GOT3 (cell line): ENCODE results near the gene SYNE1.
"Not testable (repeated sequence)": the region's sequence is repeated elsewhere in the genome, so short reads cannot be mapped to it uniquely, and the experiment has no call there.

Source experiments
- DNase-seq: peaks from one replicate; lab custom pipeline; 2025; ENCODE audit warnings: mixed read lengths; lab: John Stamatoyannopoulos, UW

The SYNE1 gene, protein sequence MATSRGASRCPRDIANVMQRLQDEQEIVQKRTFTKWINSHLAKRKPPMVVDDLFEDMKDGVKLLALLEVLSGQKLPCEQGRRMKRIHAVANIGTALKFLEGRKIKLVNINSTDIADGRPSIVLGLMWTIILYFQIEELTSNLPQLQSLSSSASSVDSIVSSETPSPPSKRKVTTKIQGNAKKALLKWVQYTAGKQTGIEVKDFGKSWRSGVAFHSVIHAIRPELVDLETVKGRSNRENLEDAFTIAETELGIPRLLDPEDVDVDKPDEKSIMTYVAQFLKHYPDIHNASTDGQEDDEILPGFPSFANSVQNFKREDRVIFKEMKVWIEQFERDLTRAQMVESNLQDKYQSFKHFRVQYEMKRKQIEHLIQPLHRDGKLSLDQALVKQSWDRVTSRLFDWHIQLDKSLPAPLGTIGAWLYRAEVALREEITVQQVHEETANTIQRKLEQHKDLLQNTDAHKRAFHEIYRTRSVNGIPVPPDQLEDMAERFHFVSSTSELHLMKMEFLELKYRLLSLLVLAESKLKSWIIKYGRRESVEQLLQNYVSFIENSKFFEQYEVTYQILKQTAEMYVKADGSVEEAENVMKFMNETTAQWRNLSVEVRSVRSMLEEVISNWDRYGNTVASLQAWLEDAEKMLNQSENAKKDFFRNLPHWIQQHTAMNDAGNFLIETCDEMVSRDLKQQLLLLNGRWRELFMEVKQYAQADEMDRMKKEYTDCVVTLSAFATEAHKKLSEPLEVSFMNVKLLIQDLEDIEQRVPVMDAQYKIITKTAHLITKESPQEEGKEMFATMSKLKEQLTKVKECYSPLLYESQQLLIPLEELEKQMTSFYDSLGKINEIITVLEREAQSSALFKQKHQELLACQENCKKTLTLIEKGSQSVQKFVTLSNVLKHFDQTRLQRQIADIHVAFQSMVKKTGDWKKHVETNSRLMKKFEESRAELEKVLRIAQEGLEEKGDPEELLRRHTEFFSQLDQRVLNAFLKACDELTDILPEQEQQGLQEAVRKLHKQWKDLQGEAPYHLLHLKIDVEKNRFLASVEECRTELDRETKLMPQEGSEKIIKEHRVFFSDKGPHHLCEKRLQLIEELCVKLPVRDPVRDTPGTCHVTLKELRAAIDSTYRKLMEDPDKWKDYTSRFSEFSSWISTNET (N-terminal part only)

DNA sequence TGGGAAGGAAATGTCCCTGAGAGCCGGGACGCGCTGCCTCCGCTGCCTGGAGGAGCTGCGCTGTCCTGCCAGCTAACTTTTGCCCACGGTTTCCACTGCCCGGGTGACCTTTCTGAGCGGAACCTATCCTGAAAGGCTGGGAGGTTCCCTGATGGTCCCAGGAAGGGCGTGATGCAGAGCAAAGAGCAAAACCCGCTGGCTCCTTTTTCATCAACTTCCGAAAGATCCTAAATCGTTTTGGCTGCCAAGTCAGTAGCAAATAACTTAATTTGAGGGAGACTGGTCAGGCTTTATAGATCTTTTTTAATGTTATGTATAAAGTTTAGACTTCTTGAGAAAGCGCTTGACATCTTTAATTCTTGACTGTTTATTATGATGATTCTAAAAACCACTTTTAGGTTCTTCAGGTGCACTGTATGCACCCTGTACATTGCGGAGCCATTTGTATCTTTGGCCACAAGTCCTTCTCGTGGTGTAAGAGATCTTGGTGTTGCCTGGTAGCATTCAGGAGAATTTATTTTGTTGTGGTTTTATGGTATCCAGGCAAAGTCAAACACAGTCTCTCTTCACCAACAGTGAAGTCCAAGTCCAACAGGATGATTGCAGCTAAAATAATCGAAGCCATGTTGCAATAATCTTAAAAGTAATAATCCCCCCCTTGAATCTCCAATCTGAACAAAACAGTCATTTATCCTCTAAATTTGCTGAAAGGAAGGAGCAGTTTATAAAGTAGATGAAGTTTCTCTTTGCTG is at the start of gene SYNE1:
SYNE1 (minus strand) TSS at position 67 of the 752 bp plus-strand sequence. CDS start 9,031 bp downstream, outside the sequence.
- no peak for DNase-seq

DNA sequence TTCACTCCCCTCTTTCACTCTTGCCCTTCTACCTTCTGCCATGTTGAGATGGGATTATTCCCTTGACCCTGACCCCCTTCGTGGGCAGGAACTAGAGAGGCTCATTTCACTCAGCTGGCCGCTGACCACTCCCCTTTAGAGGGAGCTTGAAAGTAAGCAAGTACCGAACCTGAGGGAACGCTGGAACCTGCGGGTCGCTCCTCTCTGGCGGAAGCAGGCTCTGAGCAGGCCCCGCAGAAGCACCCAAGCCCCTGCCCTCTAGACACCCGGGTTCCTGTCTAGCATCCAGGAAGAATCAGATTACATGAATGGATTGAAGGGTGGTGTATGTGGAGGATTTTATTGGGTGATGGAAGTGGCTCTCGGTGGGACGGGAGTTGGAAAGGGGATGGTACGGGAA is 48.7 kb upstream of the SYNE1 start:
- DNase-seq, result no peak

DNA sequence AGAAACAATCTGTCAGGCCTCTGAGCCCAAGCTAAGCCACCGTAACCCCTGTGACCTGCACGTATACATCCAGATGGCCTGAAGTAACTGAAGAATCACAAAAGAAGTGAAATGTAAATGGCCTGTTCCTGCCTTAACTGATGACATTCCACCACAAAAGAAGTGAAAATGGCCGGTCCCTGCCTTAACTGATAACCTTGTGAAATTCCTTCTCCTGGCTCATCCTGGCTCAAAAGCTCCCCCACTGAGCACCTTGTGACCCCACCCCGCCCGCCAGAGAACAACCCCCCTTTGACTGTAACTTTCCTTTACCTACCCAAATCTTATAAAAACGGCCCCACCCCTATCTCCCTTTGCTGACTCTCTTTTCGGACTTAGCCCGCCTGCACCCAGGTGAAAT is 45.8 kb upstream of the SYNE1 start:
- not testable (repeated sequence) for DNase-seq

DNA sequence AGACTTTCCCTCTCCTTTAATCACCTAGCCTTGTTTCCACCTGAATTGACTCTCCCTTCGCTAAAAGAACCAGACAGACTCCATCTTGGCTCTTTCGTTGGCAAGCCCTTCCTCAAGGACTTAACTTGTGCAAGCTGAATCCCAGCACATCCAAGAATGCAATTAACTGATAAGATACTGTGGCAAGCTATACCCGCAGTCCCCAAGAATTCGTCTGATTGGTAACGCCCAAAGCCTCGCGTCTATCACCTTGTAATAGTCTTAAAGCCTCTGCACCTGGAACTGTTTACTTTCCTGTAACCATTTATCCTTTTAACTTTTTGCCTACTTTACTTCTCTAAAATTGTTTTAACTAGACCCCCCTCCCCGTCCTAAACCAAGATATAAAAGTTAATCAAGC is 45.0 kb upstream of the SYNE1 start:
- no peak for DNase-seq

DNA sequence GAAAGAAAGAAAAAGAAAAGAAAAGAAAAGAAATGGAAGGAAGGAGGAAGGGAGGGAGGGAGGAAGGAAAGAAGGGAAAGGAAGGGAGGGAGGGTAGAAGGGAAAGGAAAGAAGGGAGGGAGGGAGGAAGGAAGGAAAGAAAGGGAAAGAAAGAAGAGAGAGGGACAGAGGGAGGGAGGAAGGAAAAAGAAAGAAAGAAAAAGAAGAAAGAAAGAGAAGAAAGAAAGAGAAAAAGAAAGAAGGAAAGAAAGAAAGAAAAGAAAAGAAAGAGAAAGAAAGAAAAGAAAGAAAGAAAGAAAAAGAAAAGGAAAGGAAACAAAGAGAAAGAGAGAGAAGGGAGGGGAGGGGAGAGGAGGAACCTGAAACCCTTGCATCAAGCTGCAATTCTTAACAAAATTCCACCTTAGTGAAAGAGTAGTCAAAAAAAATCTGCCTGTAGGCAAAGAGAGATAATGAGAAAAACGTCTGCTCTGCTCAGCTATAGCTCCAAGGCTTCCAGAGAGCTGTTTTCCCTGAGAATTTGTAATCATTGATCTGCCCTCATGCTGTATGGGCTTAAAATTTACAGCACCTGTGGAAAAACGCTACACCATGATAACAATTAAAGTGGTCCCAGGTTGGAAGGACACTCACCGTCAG is 43.8 kb upstream of the SYNE1 start:
- no peak for DNase-seq

DNA sequence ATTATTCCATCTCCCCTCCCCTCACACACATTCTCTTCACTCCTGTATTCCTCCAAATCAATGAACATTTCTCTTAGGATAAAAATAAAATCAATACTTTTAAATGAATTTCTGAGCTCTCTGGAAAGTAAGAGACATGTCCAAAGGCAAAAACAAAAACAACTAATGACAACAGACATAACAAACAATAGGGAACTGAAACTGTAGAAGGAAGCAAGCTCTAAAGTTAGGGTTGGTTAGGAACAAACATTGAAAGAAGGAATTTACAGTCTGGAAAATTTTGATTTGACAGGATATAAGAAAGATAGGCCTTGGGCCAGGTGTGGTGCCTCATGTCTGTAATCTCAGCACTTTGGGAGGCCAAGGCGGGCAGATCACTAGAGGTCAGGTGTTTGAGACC is 43.0 kb upstream of the SYNE1 start:
- DNase-seq, result no peak

DNA sequence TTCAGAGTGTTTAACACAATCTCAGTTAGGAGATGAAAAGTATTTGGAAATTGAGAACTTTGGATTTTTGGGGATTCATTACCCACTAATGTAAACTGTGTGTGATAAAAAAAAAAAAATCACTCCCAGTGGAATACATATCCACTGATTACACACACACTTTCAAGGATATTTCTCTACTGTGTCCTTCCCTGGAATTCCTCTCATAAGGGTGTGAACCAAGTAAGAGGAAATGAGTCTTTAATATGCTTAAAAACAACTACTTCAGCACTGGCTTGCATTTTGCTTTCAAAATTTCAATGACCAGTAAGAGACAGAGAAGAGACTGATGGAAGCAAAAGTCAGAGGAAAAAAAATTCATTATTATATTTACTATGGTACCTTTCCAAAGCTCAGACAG is 36.1 kb upstream of the SYNE1 start:
- no peak for DNase-seq

DNA sequence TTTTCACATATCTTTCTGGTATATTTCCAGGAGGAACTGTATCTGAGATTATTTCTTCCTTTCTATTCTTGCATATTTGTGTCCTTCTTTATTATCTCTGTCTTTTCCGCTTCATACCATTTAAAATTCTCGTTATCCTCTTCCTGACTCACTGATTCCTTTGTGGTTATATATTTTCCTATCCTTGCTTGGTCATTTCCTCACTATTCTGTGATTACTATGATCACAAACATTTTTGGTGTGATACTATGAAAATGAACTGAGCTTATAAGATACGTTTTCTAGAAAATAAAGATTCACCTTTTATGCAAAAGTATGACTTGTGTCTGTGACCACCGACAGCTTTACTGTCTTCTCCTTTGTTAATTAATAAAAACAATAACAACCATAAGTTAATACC is 34.0 kb upstream of the SYNE1 start:
- no peak for DNase-seq

DNA sequence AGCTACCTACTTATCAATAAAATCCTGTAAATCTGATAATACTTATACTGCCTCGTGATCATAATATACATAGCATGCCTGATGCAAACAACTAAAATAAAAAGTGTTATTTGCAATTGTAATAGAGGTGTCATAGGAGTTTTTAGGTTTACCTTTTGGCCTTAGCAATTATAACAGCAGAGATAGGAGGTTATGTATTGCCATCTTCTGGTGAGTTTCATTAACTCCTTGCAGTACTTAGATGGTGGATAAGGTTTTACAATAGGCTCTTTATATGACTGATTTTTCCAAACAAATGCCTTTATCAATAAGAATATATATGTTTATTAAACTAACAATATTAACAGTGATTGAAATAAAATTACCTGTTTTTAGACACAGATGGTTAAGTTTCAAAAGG is 32.7 kb upstream of the SYNE1 start:
- DNase-seq, result no peak

DNA sequence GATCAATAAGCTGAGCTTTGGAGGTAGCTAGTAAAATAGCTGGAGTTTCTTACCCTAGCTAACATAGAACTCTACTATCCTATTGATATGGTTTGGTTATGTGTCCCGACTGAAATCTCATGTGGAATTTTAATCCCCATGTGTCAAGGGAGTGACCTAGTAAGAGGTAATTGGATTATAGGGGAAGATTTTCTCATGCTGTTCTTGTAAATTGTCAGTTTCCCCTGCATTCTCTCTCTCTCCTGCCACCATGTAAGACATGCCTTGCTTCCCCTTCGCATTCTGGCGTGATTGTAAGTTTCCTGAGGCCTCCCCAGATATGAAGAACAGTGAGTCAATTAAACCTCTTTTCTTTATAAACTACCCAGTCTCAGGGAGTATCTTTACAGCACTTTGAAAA is 24.6 kb upstream of the SYNE1 start:
- no peak for DNase-seq

DNA sequence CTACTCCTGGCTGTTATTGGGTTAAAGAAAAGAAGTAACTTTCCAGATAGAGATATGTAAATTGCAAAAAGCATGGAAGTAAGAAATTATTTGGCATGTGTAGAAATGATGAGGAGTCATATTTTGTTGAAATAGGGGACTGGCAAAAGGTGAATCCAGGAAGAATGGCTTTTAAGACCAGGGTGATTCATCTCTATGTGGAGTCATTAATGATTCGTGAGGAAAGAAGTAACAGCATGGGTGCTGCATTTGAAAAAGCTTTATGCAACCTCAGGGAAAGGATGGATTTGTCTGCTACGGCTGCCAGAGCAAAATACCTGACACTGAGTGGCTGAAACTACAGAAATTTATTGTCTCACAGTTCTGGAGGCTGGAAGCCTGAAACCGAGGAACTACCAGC is 14.8 kb upstream of the SYNE1 start:
- no peak for DNase-seq

DNA sequence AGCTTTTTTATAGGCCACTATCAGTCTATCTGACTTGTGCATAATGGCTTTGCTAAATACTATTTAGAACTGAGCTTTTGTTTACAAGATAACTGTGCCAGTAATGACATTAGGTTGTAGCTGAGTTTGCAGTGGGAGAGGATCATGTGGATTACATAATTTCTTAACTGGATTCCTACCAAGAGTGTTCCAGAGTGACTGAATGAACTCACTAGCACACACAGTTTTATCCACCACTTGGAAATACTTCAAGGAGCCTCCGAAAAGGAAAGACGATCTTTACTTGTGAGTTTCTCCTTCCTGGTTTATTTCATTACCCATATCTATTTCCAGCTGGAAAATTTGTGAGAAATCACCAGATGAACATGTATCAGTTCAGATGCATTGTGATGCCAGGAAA is 10.9 kb upstream of the SYNE1 start:
- no peak for DNase-seq

DNA sequence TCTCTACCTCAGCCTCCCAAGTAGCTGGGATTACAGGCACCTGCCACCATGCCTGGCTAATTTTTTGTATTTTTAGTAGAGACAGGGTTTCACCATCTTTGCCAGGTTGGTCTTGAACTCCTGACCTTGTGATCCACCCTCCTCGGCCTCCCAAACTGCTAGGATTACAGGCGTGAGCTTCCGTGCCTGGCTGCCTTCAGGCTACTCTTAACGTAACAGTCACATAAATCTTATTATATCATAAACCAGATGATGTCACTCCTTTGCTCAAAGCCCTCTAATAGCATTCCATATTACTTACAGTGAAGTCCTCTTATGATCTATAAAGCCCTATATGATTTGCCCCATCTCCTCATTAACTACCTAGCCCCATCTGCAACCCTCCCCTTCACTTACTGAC is 9.6 kb upstream of the SYNE1 start:
- DNase-seq, result not testable (repeated sequence)

DNA sequence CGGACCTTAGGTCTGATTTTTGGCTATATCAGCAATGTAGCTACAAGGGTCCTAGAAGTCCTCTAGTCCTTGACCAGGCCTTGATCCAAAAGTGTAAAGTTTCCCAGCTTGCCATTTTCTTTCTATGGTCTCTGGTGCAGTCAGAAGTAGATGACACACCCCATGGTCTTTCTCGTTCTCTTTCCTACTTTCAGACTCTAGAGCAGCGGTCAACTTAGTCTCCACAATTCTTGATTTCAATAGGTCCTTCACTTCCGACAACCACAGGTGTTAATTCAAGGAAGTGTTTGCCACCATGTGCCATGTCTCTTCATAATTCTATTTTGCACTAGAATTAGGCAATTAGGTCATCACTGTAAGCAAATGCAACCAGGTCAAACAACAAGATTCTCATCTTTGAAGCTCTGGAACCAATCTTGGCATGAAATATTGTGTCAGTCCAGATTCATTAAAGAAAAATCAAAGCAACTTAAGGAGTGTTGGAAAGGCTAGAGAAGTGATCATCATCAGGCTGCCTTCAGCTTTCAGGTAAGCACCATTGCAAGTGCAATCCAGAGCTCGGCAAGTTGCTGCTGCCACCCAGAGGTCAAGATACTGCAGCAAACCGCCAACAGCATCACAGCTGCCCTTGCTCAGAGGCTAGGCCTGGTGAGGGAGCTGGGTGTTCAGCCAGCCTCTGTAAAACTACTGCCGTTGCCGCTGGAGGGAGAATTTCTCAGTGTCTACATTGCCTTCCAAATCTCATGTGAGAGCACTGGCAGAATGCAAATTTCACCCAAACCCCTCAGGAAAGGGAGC is 5.6 kb upstream of the SYNE1 start:
- no peak for DNase-seq

DNA sequence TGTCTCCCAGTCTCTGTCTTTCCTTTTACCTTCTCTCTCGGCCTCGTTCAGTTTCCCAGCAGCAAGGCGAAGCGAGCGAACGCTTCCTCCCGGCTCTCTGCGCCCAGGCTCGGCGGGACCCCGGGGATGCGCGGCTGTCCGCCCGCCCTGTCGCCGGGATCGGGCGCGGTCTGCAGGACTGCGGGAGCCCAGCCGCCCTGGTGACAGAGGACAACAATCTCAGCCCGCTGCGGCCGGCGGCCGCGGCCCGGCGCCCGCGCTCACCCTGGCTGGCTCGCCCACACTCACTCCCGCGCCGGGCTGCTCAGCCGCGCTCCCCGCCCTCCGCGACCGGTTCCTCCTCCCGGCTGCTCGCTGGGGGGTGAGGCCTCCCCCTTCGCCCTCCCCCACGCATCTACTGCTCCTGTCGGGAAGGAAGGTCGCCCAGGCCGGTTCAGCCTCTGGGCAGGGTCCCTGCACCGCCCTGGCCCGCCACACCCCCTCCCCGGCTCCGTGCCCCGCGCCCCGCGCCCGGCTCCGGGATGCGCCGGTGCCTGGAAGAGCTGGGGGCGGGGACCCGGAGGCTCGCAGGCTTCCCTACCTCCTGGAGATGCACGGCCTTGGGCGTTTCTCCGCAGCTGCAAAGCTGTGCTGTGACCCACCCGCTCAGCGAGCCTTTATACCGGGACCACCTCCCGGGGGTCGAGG is 410 bp downstream of the SYNE1 start:
- DNase-seq, result no peak

DNA sequence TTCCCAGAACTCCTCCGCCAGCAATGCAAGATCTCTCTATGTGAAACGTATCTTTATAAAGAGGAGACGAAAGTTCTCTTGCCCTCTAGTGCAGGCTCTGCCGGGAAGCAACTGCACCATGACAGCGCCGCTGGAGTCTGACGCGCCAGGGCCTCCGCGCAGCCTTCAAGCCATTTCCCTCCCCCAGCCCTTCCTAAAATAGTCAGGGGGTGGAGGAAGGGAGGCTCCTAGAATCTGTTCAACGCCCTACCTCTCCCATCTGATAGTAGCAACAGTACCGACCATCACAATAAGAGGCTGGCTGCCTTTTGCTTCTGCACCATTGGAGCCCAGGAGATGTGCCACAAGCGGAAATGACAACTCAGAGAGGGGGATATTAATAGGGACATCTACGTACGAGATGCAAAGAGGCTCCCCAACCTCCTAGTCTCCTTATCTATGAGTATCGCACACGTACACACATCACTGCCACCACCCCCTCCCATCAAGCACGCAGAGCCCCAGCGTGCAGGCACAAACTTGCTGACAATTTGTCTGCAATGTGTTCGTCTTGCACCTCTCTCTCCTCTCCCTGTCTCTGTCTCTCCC is 1.0 kb downstream of the SYNE1 start:
- no peak for DNase-seq

DNA sequence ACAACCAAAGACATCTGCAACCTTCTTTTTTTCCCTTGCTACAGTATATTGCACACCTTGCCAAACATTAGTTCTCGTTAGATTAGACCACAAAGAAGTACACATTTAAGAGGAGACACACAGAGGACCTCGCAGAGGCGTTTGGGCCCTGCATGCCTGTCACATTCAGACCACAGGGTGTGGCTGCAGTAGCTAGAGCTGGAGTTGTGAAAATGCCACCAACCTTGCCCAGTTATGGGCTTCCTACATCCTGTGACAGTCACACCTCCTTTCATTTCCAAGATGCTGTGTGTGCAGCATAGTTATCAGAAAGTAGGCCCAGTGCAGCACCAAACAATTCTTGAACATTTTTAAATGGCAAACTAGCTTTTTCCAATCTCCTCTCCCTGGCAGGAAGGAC is 2.4 kb downstream of the SYNE1 start:
- no peak for DNase-seq

DNA sequence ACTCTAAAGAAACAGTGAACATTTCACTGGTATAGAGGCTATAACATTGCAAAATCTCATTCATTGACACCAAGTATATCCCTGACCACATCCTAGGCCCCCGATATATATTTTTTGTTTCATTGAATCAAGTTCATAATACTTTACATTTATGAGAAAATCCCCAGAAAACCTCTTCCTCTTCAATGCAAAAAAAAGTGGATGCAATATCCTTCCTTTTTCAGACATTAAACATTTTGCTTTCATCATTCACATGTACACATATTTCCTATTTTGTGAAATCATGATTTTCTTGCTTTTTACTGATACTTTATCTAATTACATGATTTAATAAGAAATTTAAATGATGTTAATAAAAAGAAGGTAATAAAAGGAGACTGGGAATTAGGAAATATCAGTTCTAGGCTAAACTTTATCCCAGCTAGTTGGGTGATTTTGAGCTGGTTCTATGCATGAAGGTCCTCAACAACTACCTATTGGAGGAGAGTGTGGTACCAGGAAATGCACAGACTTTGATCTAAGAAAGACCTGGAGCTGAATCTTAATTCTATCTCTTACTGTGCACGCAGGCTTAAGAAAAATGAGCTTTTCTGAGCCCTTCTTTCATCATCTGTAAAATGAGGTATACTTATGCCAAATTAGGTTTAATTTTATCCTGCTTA is 4.9 kb downstream of the SYNE1 start:
- no peak for DNase-seq

DNA sequence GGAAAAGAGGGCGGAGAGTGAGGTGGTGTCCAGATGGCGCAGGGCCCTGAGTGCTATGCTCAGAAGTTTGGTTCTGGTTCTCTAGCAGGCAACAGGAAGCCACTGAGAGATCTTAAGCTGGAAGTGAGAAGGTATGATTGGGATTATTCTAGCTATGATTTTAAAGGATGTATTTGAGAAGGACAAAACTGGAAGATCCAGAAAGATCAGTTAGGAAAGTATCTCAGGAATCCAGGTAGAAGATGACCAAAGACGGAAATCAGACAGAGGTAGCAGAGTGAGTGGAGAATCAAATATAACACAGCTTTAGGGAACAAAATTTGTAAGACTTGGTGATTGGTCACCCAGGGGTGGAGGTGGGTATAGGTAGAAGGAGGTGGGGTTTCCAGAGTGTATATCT is 5.8 kb downstream of the SYNE1 start:
- DNase-seq, result no peak
